ENCODE measurements around the gene SYNJ2.

DNA sequence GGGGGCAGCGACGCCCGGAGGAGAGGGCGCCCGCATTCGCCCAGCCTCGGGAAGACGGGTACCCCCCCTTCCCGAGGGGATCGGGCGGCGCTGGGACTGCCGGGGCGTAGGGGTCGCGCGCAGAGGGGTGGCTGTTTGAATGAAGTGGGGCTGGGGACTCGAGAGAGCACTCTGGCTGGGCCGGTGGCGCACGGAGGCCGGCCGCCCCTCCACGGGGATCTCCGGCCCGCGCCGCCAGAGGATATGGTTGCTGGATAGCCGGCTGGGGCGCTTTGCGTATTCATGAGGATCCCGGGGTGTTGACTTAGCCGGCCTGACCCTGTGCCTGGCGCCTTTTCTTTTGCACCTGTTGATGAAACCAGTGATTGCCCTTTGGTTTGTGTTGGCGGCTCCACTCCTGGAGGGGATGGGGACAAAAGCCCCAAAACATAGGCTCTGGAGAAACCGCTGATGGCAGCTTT lies 469 bp downstream of the SYNJ2 start:
- TF ChIP-seq, protein P1, sequence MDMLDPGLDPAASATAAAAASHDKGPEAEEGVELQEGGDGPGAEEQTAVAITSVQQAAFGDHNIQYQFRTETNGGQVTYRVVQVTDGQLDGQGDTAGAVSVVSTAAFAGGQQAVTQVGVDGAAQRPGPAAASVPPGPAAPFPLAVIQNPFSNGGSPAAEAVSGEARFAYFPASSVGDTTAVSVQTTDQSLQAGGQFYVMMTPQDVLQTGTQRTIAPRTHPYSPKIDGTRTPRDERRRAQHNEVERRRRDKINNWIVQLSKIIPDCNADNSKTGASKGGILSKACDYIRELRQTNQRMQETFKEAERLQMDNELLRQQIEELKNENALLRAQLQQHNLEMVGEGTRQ (IDR thresholded peaks at IDR 0.05; ENCODE audit: low read depth, low read length): no peak
- no peak for TF ChIP-seq RFX5 (IDR thresholded peaks at IDR 0.05; ENCODE audit: low read depth, low read length)
- TF ChIP-seq POLR2A (IDR thresholded peaks at IDR 0.05; ENCODE audit: low read depth, low read length): no peak; the same call in 1 of the 2 replicates
- TF ChIP-seq, protein P2, sequence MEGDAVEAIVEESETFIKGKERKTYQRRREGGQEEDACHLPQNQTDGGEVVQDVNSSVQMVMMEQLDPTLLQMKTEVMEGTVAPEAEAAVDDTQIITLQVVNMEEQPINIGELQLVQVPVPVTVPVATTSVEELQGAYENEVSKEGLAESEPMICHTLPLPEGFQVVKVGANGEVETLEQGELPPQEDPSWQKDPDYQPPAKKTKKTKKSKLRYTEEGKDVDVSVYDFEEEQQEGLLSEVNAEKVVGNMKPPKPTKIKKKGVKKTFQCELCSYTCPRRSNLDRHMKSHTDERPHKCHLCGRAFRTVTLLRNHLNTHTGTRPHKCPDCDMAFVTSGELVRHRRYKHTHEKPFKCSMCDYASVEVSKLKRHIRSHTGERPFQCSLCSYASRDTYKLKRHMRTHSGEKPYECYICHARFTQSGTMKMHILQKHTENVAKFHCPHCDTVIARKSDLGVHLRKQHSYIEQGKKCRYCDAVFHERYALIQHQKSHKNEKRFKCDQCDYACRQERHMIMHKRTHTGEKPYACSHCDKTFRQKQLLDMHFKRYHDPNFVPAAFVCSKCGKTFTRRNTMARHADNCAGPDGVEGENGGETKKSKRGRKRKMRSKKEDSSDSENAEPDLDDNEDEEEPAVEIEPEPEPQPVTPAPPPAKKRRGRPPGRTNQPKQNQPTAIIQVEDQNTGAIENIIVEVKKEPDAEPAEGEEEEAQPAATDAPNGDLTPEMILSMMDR (conservative IDR thresholded peaks at IDR 0.05; ENCODE audit: low read depth, low read length): no peak
- TF ChIP-seq CEBPB (IDR thresholded peaks at IDR 0.05; ENCODE audit: low read depth, low read length): no peak
- TF ChIP-seq RCOR1 (IDR thresholded peaks at IDR 0.05; ENCODE audit: insufficient replicate concordance, low read length): no peak
- no peak for TF ChIP-seq BHLHE40 (IDR thresholded peaks at IDR 0.05; ENCODE audit: low read depth, low read length)
- no peak for TF ChIP-seq RAD21 (IDR thresholded peaks at IDR 0.05; ENCODE audit: low read length)
- no peak for TF ChIP-seq FOS (IDR thresholded peaks at IDR 0.05; ENCODE audit: low read depth, low read length)
- TF ChIP-seq MAZ (IDR thresholded peaks at IDR 0.05; ENCODE audit: borderline replicate concordance, low read depth, low read length): no peak
- no peak for TF ChIP-seq NFE2L2 (IDR thresholded peaks at IDR 0.05; ENCODE audit: low read depth, low read length)
- TF ChIP-seq MAFK (IDR thresholded peaks at IDR 0.05; ENCODE audit: low read depth, low read length): no peak
- TF ChIP-seq, protein P3, sequence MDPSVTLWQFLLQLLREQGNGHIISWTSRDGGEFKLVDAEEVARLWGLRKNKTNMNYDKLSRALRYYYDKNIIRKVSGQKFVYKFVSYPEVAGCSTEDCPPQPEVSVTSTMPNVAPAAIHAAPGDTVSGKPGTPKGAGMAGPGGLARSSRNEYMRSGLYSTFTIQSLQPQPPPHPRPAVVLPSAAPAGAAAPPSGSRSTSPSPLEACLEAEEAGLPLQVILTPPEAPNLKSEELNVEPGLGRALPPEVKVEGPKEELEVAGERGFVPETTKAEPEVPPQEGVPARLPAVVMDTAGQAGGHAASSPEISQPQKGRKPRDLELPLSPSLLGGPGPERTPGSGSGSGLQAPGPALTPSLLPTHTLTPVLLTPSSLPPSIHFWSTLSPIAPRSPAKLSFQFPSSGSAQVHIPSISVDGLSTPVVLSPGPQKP (IDR thresholded peaks at IDR 0.05; ENCODE audit: borderline replicate concordance, low read depth, low read length): no peak
- TF ChIP-seq SMC3 (IDR thresholded peaks at IDR 0.05; ENCODE audit: low read depth, low read length): no peak
